ENCODE measurements around the gene MTMR11. TPM values are rescaled to one million over a fixed set of nuclear protein-coding genes. Genes with fewer than 3 reads are reported as not detected.

Gene MTMR11
- total RNA-seq, 2 experiments from 2014 or later, result 1.7 to 2.2 TPM

GRCh38 chr1:149879556-149879955 is 57.1 kb downstream of the MTMR11 start:
- Mint-ChIP-seq H3K36me3 (no peaks in the 10 kb centered on the region), H3K27ac (peak overlapping the region; percentile 81), H3K27me3 (no peaks in the 10 kb centered on the region), H3K4me3 (no peak overlapping the region), H3K4me1 (ENCODE audit: low read depth) (peaks cover 23% of the 10 kb centered on the region), H3K9me3 (no peaks in the 10 kb centered on the region)
- peak; percentile 26 for DNase-seq
- ChIA-PET POLR2A (no interaction called here), CTCF (no interaction called here)
- intact Hi-C loops (cut with micrococcal nuclease), result no loop called here

Other genes starting within 250 kb of the MTMR11 start
- gene FCGR1A, start 154.2 kb downstream of the MTMR11 start, total RNA-seq, result not detected
- gene BOLA1, start 37.3 kb downstream of the MTMR11 start, total RNA-seq, result 10 to 100 TPM; 27.9 to 29.6 TPM
- 1 to 10 TPM; 9.6 to 9.8 TPM for gene SV2A, start 19.0 kb downstream of the MTMR11 start, total RNA-seq
- 10 to 100 TPM; 72.7 to 75.7 TPM for gene SF3B4, start 9.1 kb downstream of the MTMR11 start, total RNA-seq
- gene OTUD7B, start 73.8 kb upstream of the MTMR11 start, total RNA-seq, result 10 to 100 TPM; 23.8 to 24.7 TPM
- gene VPS45, start 130.9 kb upstream of the MTMR11 start, total RNA-seq, result 10 to 100 TPM; 26.5 to 28.3 TPM
- 10 to 100 TPM; 28.7 to 31.8 TPM for gene PLEKHO1, start 213.0 kb upstream of the MTMR11 start, total RNA-seq

All from activated CD4-positive, alpha-beta memory T cell treated with anti-CD3 and anti-CD28 coated beads for 36 hours (primary cell).